Stimulated activated CD4-positive, alpha-beta T cell treated with anti-CD3 and anti-CD28 coated beads, TNF-alpha, amount 100 ng/mL, for 1 hour (primary cell): ENCODE data around the gene TNFRSF8.
A peak's percentile ranks its signal among the peaks of the same experiment; 100 is the strongest.
"Not testable (repeated sequence)": the region's sequence is repeated elsewhere in the genome, so short reads cannot be mapped to it uniquely, and the experiment has no call there.

Experiments
- DNase-seq, 3 donors: peaks; one replicate each; pipeline ENCODE4 v3.0.0-alpha.2; 2020; ENCODE audit warnings: low read depth in 3 of 3, low spot score in 1 of 3

TNFRSF8 gene

GRCh38 chr1:12038356-12039163 is 24.5 kb upstream of the TNFRSF8 start:
- DNase-seq = no peak

- DNase-seq = no peak
Observed at GRCh38 chr1:12039164-12039525, 24.0 kb upstream of the TNFRSF8 start.

- not testable (repeated sequence) for DNase-seq
Observed at GRCh38 chr1:12039824-12040456, 23.2 kb upstream of the TNFRSF8 start.

- DNase-seq = no peak
Observed at GRCh38 chr1:12040457-12041051, 22.5 kb upstream of the TNFRSF8 start.

GRCh38 chr1:12044187-12044877 is 18.8 kb upstream of the TNFRSF8 start:
- DNase-seq = not testable (repeated sequence)

GRCh38 chr1:12046749-12047119 is 16.4 kb upstream of the TNFRSF8 start:
- no peak for DNase-seq

GRCh38 chr1:12047120-12047876 is 15.8 kb upstream of the TNFRSF8 start:
- peak in 1 of 3 donors; percentile 42 for DNase-seq

- DNase-seq = no peak
Observed at GRCh38 chr1:12048372-12048771, 14.7 kb upstream of the TNFRSF8 start.

GRCh38 chr1:12049616-12050015 is 13.5 kb upstream of the TNFRSF8 start:
- no peak for DNase-seq

- no peak for DNase-seq
Observed at GRCh38 chr1:12051361-12051760, 11.7 kb upstream of the TNFRSF8 start.

GRCh38 chr1:12052008-12052573 is 11.0 kb upstream of the TNFRSF8 start:
- no peak for DNase-seq

- no peak for DNase-seq
Observed at GRCh38 chr1:12052997-12053686, 10.0 kb upstream of the TNFRSF8 start.

- DNase-seq = no peak
Observed at GRCh38 chr1:12053752-12054548, 9.2 kb upstream of the TNFRSF8 start.

- no peak for DNase-seq
Observed at GRCh38 chr1:12055259-12055658, 7.8 kb upstream of the TNFRSF8 start.

GRCh38 chr1:12056331-12056841 is 6.7 kb upstream of the TNFRSF8 start:
- no peak for DNase-seq

GRCh38 chr1:12057382-12057781 is 5.7 kb upstream of the TNFRSF8 start:
- no peak for DNase-seq

GRCh38 chr1:12057940-12058687 is 5.0 kb upstream of the TNFRSF8 start:
- DNase-seq = no peak

- no peak for DNase-seq
Observed at GRCh38 chr1:12059226-12059625, 3.9 kb upstream of the TNFRSF8 start.
